ENCODE measurements around the gene KLHL22. TPM values are rescaled to one million over a fixed set of nuclear protein-coding genes. Genes with fewer than 3 reads are reported as not detected.
A peak's percentile ranks its signal among the peaks of the same experiment; 100 is the strongest.

KLHL22 gene
- total RNA-seq, 1 donor: 31.1 TPM

DNA sequence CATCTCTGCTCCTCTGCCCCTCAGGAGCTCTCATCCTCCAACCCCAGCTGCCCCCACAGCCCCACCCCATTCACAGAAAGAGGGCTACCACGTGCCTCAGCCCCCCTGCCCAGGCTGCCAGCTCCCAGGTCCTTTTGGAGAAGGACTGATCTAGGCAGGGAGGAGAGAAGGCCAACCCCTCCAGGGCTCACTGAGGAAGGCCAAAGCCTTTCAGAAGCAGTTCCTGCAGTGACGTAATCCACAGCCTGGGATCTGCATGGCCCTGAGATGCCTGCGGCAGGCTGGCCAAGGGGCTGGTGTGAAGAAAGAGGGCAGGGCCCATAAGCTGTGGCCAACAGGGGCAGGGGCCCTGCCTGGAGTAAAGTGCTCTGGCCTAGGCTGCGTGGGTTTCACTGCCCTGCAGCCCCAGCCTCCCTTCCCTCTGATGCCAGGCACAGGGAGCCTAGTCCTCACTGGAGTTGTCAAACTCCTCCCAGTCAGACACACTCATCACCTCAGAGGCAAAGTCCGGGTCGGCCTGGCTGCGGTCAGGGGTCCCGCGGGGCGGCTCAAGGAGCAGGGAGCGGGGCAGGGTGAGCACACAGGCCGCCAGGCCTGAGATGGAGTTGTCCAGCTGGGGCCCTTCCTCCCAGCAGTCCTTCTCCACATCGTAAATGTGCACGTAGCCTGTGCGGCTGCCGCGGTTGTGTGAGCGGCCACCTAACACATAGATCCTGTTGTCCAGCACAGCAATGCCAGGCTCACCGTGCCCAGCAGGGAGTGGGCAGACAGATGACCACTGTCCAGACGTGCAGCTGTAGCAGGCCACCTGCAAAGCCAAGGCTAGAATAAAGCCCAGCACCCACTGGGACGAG lies 53.7 kb downstream of the KLHL22 start:
- peak; percentile 71 for DNase-seq (ENCODE audit: low read depth)
- no peak overlapping the region for H3K4me3 ChIP-seq (ENCODE audit: low read depth, low read length)
- TF ChIP-seq, protein P1, sequence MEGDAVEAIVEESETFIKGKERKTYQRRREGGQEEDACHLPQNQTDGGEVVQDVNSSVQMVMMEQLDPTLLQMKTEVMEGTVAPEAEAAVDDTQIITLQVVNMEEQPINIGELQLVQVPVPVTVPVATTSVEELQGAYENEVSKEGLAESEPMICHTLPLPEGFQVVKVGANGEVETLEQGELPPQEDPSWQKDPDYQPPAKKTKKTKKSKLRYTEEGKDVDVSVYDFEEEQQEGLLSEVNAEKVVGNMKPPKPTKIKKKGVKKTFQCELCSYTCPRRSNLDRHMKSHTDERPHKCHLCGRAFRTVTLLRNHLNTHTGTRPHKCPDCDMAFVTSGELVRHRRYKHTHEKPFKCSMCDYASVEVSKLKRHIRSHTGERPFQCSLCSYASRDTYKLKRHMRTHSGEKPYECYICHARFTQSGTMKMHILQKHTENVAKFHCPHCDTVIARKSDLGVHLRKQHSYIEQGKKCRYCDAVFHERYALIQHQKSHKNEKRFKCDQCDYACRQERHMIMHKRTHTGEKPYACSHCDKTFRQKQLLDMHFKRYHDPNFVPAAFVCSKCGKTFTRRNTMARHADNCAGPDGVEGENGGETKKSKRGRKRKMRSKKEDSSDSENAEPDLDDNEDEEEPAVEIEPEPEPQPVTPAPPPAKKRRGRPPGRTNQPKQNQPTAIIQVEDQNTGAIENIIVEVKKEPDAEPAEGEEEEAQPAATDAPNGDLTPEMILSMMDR (IDR thresholded peaks at IDR 0.05; ENCODE audit: insufficient read depth, low read depth, low read length): no peak

DNA sequence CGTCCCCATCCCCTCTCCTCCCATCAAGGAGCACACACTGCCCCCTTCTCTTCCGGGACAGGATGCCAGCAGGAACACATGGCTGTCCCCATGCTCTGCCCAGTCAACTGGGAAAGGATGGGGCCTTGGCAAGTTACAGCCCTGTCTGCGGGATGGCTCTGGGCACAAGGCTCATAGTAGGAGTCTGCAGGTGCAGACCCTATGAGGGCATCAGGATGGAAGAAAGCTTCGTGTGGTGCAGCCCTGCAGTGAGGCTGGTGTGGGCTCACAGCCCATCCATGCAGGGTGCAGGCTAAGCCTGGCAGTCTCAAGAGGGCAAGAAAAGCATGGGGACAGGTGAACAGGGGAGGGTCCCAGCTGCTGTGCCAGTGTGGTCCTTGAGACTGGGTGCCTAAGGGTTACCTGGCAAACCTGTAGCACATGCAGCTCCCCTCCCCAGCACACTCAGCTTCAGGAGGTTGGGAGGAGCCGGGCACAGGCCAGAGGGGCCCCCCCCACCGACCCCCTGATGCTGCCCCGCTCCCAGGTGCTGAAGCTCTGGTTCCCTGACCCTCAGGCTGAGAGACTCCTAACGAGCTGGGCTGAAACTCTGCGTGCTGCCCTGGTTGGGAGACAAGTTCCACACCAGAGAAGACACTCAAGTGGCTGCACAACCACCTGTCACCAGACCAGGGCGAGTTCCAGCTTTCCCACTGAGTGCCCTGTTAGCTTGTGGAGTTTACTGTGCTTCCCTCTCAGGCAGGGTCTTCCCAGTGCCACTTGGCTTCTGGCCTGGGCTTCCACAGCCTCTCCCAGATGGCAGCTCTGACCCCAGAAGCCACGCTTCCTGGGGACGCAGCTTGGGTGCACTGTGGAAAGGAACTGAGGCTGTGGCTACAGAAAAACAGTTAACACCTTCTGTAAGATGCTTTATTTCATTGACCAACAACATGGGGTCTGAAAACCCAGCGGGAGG lies 54.7 kb downstream of the KLHL22 start:
- DNase-seq (ENCODE audit: low read depth): no peak
- H3K4me3 ChIP-seq (ENCODE audit: low read depth, low read length): no peak overlapping the region
- TF ChIP-seq, protein P1 (IDR thresholded peaks at IDR 0.05; ENCODE audit: insufficient read depth, low read depth, low read length): no peak

DNA sequence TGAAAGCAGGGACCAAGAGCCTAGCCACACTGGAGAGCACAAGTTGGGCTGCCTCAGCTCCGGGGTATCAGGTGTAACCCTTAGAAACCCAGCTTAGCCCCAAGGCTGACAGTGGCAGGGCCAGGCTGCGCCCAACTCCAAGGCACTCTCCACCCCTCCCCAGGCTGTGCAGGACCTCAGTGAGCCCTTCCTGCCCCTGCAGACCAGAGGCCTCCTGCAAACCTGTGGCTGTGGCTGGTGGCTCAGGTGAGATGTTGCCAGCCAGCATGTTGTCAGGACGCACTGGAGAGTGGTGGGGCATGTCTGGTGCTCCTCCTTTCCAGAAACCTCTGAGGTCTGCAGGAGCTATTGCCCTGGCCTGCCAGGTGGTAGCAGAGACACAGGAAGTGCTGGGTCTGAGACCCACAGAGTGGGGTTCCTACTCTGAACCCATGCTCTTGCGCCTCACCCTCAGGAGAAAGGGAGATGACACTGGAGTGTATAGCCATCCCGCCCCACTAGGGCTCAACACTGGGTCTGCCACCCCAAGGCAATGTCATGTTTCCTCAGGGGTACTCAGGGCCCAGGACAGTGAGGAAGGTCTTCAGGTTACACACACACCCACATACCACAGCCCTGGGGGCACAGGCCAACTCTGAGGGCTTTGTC lies 55.5 kb downstream of the KLHL22 start:
- TF ChIP-seq, protein P1 (IDR thresholded peaks at IDR 0.05; ENCODE audit: insufficient read depth, low read depth, low read length): no peak
- no peak for DNase-seq (ENCODE audit: low read depth)
- H3K4me3 ChIP-seq (ENCODE audit: low read depth, low read length): no peak overlapping the region

DNA sequence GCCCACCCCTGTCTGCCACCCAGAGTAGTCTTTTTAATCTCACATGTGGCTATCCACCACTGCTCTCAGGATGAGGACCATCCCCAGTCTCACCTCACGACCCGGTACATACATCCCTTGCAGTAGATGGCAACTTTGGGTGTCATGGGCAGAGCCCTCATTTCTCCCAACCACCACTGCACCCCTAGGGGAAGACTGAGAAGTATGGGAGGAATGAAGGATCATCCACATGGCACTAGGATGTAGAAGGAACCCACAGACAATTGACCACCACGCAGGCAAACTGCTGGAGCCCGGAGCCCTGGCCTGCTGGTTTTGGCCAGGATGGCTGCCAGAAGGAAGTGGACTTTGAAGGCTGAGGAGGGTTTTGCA lies 56.1 kb downstream of the KLHL22 start:
- TF ChIP-seq, protein P1 (IDR thresholded peaks at IDR 0.05; ENCODE audit: insufficient read depth, low read depth, low read length): no peak
- DNase-seq (ENCODE audit: low read depth): no peak
- no peak overlapping the region for H3K4me3 ChIP-seq (ENCODE audit: low read depth, low read length)

DNA sequence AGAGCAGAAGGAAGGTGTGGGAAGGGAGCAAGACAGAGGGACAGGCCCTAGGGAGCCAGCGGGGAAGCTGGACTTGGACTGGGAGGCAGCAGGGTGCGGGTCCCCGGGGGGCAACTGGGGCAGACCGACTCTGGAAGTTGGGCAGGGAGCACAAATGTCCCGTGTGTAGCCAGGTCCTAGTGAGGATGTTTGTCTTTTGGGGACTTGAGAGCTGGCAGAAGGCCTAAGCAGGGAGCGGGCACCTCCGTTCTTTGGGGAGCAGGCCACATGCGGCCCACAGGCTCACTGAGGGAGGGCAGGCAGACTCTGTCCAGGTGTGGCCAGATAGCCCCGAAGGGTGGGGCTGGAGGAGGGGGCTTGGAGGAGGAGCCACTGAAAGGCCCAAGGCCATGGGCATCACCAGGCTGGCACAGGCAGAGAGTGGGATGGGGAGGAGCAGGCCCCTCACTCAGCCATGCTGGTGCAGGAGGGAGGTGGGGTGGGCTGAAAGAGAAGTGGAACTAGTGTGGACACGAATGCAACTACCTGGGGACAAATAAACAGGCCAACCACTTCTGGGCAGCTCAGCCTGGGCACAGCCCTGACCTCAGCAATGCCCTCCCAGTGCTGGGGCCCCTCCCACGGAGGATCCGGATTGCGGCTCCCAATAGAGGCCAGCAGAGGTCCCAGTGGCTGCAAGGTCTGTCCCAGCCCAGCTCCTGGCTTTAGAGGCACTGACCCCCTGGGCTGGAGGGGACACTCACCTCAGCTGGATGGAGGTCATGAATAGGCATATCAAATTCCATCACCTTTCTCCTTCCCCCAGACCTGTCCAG lies 56.7 kb downstream of the KLHL22 start:
- DNase-seq (ENCODE audit: low read depth): no peak
- TF ChIP-seq, protein P1 (IDR thresholded peaks at IDR 0.05; ENCODE audit: insufficient read depth, low read depth, low read length): peak; percentile 27
- peak overlapping the region; percentile 86 for H3K4me3 ChIP-seq (ENCODE audit: low read depth, low read length)

DNA sequence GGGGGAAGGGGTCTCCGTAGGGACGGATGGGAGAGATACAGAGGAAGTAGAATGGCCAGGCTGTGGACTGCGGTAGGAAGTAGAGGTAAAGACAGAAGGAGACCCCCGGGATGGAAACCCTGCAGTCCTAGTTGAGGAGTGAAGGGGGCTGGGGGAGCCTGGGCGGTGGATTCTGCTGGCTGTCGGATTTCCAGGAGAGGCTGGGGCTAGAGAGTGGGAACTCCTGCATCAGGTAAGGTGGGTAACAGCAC lies 57.2 kb downstream of the KLHL22 start:
- H3K4me3 ChIP-seq (ENCODE audit: low read depth, low read length): peak overlapping the region; percentile 86
- TF ChIP-seq, protein P1 (IDR thresholded peaks at IDR 0.05; ENCODE audit: insufficient read depth, low read depth, low read length): no peak
- DNase-seq (ENCODE audit: low read depth): no peak

Data from fibroblast of villous mesenchyme (primary cell).